ENCODE measurements around the gene MXI1.

Gene MXI1

GRCh38 chr10:110305767-110306451 is 98.5 kb downstream of the MXI1 start:
- Histone ChIP-seq H3K9me3 (ENCODE audit: control insufficient read depth, low read length) (no peaks in the 10 kb centered on the region), H3K4me3 (ENCODE audit: insufficient read depth, low read depth, low read length, poor library complexity, severe bottlenecking) (peak overlapping the region; percentile 89), H3K27ac (ENCODE audit: insufficient read depth, low read length, poor library complexity, severe bottlenecking) (peak overlapping the region; percentile 38), H3K4me1 (ENCODE audit: control insufficient read depth, insufficient read depth, low read length, poor library complexity, severe bottlenecking) (peaks cover 19% of the 10 kb centered on the region), H3K36me3 (ENCODE audit: control insufficient read depth, insufficient read depth, low read length) (peaks cover 18% of the 10 kb centered on the region), H3K27me3 (replicated peaks; ENCODE audit: control insufficient read depth, insufficient read depth, low read length, poor library complexity, severe bottlenecking) (no peaks in the 10 kb centered on the region)
- peak; percentile 29 to 43 (median 41) for DNase-seq

DNA sequence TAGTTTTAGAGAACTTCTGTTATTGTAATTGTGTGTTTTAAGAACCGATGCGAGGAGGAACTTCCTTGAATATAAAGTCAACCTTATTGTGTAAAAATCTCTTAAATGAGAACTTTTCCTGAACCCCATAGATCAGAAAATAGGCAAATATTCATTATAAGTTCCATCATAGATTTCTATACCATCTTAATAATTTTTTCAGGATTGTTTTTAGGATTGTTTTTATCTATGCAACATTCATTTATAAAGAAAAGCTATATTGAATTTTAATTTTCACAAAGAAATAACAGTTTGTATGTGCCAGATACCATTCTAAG is 99.0 kb downstream of the MXI1 start:
- Histone ChIP-seq H3K4me1 (ENCODE audit: control insufficient read depth, insufficient read depth, low read length, poor library complexity, severe bottlenecking) (peaks cover 19% of the 10 kb centered on the region), H3K27ac (ENCODE audit: insufficient read depth, low read length, poor library complexity, severe bottlenecking) (no peak overlapping the region), H3K9me3 (ENCODE audit: control insufficient read depth, low read length) (no peaks in the 10 kb centered on the region), H3K27me3 (replicated peaks; ENCODE audit: control insufficient read depth, insufficient read depth, low read length, poor library complexity, severe bottlenecking) (no peaks in the 10 kb centered on the region), H3K36me3 (ENCODE audit: control insufficient read depth, insufficient read depth, low read length) (peaks cover 16% of the 10 kb centered on the region), H3K4me3 (ENCODE audit: insufficient read depth, low read depth, low read length, poor library complexity, severe bottlenecking) (no peak overlapping the region)
- DNase-seq = no peak

DNA sequence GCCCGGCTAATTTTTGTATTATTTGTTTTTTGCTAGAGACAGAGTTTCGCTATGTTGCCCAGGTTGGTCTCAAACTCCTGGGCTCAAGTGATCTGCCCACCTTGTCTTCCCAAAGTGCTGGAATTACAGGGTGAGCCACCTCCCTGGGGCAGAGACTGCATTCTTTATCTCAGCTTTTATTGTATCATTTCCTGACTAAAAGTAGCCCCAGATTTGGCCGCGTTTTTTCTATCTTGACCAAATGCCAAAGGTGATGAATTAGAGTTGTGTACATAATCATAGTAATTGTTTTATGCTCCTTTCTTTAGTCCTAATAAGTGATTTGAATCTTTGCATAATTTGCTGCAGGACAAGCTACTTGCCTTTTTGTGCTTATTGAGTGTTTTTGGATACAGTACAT is 100.4 kb downstream of the MXI1 start:
- Histone ChIP-seq H3K4me3 (ENCODE audit: insufficient read depth, low read depth, low read length, poor library complexity, severe bottlenecking) (no peak overlapping the region), H3K4me1 (ENCODE audit: control insufficient read depth, insufficient read depth, low read length, poor library complexity, severe bottlenecking) (peaks cover 10% of the 10 kb centered on the region), H3K36me3 (ENCODE audit: control insufficient read depth, insufficient read depth, low read length) (peaks cover 6% of the 10 kb centered on the region), H3K27me3 (replicated peaks; ENCODE audit: control insufficient read depth, insufficient read depth, low read length, poor library complexity, severe bottlenecking) (no peaks in the 10 kb centered on the region), H3K9me3 (ENCODE audit: control insufficient read depth, low read length) (no peaks in the 10 kb centered on the region), H3K27ac (ENCODE audit: insufficient read depth, low read length, poor library complexity, severe bottlenecking) (no peak overlapping the region)
- no peak for DNase-seq

DNA sequence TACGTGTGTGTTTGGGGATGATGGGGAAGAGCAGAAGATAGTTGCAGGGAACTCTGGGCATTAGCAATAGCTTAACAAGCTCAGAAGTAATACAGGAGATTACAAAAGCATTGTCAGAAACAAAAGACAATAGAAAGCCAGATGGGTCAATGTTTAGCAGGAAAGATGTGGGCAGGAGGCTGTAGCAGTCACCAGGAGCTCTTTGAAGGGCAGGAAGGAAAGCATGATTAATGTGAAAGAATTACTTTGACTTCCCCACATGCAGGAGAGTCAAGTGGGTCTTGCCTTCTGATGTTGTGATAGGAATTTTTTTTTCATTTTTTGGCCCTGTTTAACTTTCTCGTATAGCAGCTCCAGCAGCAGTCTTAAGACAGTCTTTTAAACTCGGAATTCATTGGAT is 103.3 kb downstream of the MXI1 start:
- no peaks in the 10 kb centered on the region for H3K4me1 ChIP-seq (ENCODE audit: control insufficient read depth, insufficient read depth, low read length, poor library complexity, severe bottlenecking)
- DNase-seq = no peak
- H3K4me3 ChIP-seq (ENCODE audit: insufficient read depth, low read depth, low read length, poor library complexity, severe bottlenecking) = no peak overlapping the region
- no peaks in the 10 kb centered on the region for H3K9me3 ChIP-seq (ENCODE audit: control insufficient read depth, low read length)
- no peaks in the 10 kb centered on the region for H3K36me3 ChIP-seq (ENCODE audit: control insufficient read depth, insufficient read depth, low read length)
- H3K27me3 ChIP-seq (replicated peaks; ENCODE audit: control insufficient read depth, insufficient read depth, low read length, poor library complexity, severe bottlenecking) = no peaks in the 10 kb centered on the region
- H3K27ac ChIP-seq (ENCODE audit: insufficient read depth, low read length, poor library complexity, severe bottlenecking) = no peak overlapping the region

- peak in 1 of 3 donors; percentile 14 for DNase-seq
- Histone ChIP-seq H3K9me3 (ENCODE audit: control insufficient read depth, low read length) (no peaks in the 10 kb centered on the region), H3K36me3 (ENCODE audit: control insufficient read depth, insufficient read depth, low read length) (no peaks in the 10 kb centered on the region), H3K27me3 (replicated peaks; ENCODE audit: control insufficient read depth, insufficient read depth, low read length, poor library complexity, severe bottlenecking) (no peaks in the 10 kb centered on the region), H3K4me3 (ENCODE audit: insufficient read depth, low read depth, low read length, poor library complexity, severe bottlenecking) (no peak overlapping the region), H3K4me1 (ENCODE audit: control insufficient read depth, insufficient read depth, low read length, poor library complexity, severe bottlenecking) (no peaks in the 10 kb centered on the region), H3K27ac (ENCODE audit: insufficient read depth, low read length, poor library complexity, severe bottlenecking) (no peak overlapping the region)
These were observed 104.0 kb downstream of the MXI1 start for GRCh38 chr10:110311357-110311949.

DNA sequence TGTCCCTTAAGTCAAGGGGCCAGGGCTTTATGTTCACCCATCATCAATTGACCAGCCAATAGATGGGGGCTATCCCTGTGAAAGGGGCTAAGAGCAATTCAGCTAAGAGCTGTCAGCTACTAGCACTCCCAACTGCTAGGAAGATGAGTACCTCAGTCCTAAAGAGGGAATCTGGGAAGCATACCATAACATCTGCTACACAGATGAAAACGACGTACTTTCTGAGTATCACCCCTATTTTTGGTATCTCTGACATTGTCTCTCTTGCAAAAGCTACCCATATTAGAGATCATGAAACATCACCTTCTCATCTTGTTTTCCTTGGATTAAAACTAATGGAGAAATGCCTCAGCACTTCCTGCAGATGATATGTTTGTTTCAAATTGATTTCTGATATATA is 104.8 kb downstream of the MXI1 start:
- Histone ChIP-seq H3K27me3 (replicated peaks; ENCODE audit: control insufficient read depth, insufficient read depth, low read length, poor library complexity, severe bottlenecking) (no peaks in the 10 kb centered on the region), H3K27ac (ENCODE audit: insufficient read depth, low read length, poor library complexity, severe bottlenecking) (no peak overlapping the region), H3K9me3 (ENCODE audit: control insufficient read depth, low read length) (no peaks in the 10 kb centered on the region), H3K36me3 (ENCODE audit: control insufficient read depth, insufficient read depth, low read length) (no peaks in the 10 kb centered on the region), H3K4me1 (ENCODE audit: control insufficient read depth, insufficient read depth, low read length, poor library complexity, severe bottlenecking) (no peaks in the 10 kb centered on the region), H3K4me3 (ENCODE audit: insufficient read depth, low read depth, low read length, poor library complexity, severe bottlenecking) (no peak overlapping the region)
- DNase-seq = no peak

DNA sequence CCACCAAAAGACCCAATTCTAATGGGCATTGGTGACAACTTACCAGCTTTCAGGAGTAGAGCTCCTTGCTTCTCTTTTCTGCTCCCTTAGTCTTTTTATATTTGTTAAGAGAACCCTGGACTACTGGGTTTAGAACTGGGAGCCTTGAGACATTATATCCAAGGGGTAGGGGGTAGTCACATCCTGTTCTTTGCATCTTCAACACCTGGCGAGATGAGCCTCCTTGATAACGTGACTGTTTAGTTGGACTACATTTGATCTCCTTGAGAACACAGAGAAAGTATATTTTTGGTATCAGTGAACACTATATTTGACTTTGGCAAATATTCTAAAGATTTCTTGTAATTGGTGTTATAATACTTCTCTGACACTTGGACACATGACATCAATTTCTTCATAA is 106.3 kb downstream of the MXI1 start:
- H3K4me1 ChIP-seq (ENCODE audit: control insufficient read depth, insufficient read depth, low read length, poor library complexity, severe bottlenecking) = no peaks in the 10 kb centered on the region
- no peak overlapping the region for H3K27ac ChIP-seq (ENCODE audit: insufficient read depth, low read length, poor library complexity, severe bottlenecking)
- H3K4me3 ChIP-seq (ENCODE audit: insufficient read depth, low read depth, low read length, poor library complexity, severe bottlenecking) = no peak overlapping the region
- H3K9me3 ChIP-seq (ENCODE audit: control insufficient read depth, low read length) = no peaks in the 10 kb centered on the region
- no peak for DNase-seq
- no peaks in the 10 kb centered on the region for H3K27me3 ChIP-seq (replicated peaks; ENCODE audit: control insufficient read depth, insufficient read depth, low read length, poor library complexity, severe bottlenecking)
- H3K36me3 ChIP-seq (ENCODE audit: control insufficient read depth, insufficient read depth, low read length) = no peaks in the 10 kb centered on the region

DNA sequence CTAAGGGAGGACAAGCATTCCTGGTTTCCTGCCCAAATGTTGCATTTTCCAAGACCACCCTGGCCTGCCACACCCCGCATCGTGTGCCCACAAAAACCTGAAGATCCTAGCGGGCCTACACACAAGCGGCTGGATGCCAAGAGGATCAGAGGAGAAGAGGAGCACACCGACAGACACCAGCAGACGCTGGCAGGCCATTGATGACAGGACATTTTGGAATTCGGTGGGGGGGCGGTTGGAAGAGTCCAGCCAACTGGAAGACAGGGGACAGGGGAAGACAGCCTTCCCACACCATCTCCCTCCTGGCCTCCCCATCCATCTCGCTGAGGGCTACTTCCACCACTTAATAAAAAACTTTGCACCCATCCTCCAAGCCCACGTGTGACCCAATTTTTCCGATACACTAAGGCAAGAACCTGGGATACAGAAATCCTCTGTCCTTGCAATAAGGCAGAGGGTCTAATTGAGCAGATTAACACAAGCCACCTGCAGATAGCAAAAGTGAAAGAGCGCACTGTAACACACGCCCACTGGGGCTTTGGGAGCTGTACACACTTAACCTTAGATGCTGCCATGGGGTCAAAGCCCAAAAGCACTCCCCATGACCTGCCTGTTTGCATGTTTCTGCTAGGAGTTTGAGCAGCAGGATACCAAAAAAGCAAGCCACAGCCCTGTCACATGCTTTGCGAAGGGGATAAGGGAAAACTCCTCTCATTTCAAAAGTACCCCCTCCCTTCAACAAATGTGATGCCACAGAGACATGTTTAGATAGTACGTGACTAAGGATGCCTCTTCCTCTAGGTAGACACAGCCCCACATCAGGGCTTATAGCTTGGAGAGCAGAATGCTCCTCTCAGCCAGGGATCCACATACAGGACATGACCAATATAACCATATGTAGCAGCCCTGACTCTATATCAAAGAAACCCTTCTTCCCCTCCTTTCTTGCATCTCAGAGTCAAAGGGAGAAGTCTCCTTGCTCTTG is 110.8 kb downstream of the MXI1 start:
- no peaks in the 10 kb centered on the region for H3K4me1 ChIP-seq (ENCODE audit: control insufficient read depth, insufficient read depth, low read length, poor library complexity, severe bottlenecking)
- H3K36me3 ChIP-seq (ENCODE audit: control insufficient read depth, insufficient read depth, low read length) = no peaks in the 10 kb centered on the region
- H3K9me3 ChIP-seq (ENCODE audit: control insufficient read depth, low read length) = no peaks in the 10 kb centered on the region
- no peak for DNase-seq
- no peaks in the 10 kb centered on the region for H3K27me3 ChIP-seq (replicated peaks; ENCODE audit: control insufficient read depth, insufficient read depth, low read length, poor library complexity, severe bottlenecking)
- H3K4me3 ChIP-seq (ENCODE audit: insufficient read depth, low read depth, low read length, poor library complexity, severe bottlenecking) = no peak overlapping the region
- no peak overlapping the region for H3K27ac ChIP-seq (ENCODE audit: insufficient read depth, low read length, poor library complexity, severe bottlenecking)

DNA sequence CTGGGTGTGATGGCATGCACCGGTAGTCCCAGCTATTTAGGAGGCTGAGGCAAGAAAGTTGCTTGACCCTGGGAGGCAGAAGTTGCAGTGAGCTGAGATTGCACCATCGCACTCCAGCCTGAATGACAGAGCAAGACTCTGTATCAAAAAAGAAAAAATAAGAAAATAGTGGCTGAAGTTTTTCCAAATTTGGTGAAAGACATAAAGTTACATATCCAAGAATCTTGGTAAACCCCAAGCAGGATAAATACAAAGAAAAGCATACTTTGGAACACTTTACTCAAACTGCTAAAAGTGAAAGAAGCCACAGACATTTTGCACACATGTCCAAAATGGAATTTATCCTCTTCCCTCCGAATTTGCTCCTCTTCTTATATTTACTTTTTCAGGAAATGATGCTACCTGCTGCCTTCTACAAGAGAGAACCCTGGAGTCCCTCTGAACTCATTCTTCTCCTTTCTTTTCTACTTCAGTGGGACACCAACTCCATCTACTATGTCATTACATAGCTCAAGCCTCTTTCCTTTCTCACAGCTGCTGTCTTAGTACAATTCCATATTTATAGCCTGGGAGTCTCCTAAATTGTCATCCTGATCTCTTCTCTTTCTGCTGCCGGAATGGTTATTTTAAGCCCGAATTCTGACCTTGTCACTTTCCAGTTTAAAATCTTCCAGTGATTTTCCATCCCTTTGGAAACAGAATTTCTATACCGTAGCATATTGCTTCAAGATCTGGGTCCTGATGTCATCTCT is 114.6 kb downstream of the MXI1 start:
- no peaks in the 10 kb centered on the region for H3K27me3 ChIP-seq (replicated peaks; ENCODE audit: control insufficient read depth, insufficient read depth, low read length, poor library complexity, severe bottlenecking)
- no peak overlapping the region for H3K4me3 ChIP-seq (ENCODE audit: insufficient read depth, low read depth, low read length, poor library complexity, severe bottlenecking)
- H3K36me3 ChIP-seq (ENCODE audit: control insufficient read depth, insufficient read depth, low read length) = no peaks in the 10 kb centered on the region
- no peaks in the 10 kb centered on the region for H3K9me3 ChIP-seq (ENCODE audit: control insufficient read depth, low read length)
- no peaks in the 10 kb centered on the region for H3K4me1 ChIP-seq (ENCODE audit: control insufficient read depth, insufficient read depth, low read length, poor library complexity, severe bottlenecking)
- no peak for DNase-seq
- no peak overlapping the region for H3K27ac ChIP-seq (ENCODE audit: insufficient read depth, low read length, poor library complexity, severe bottlenecking)
